Tibial artery (tissue), 4 donors: Measurements from ENCODE around the gene GALNT7.

Source experiments
- DNase-seq, 2 donors: peaks; one replicate each; pipeline ENCODE4 v3.0.0-alpha.2; 2019
- H3K27ac ChIP-seq, 2 donors: fragments of 200-600 bp; sonication (generic) in 1 of 2; 1 replicate in 1 of 2; 2 replicates in 1 of 2; pipeline ENCODE4 v1.5.1; 2018 to 2019; ENCODE audit warnings: mild to moderate bottlenecking in 1 of 2
- H3K27me3 ChIP-seq, 2 donors: fragments of 200-600 bp; sonication (generic) in 1 of 2; one replicate each; pipeline versions ENCODE4 v1.5.1 to v1.6.0; 2016 to 2019
- H3K36me3 ChIP-seq, 3 donors: fragments of 200-600 bp; sonication (generic) in 2 of 3; one replicate each; pipeline ENCODE4 v1.5.1; 2016 to 2019; ENCODE audit warnings: mild to moderate bottlenecking in 2 of 3
- H3K4me1 ChIP-seq, 4 donors: fragments of 200-600 bp; sonication (generic) in 2 of 4; 1 replicate in 3 of 4; 2 replicates in 1 of 4; pipeline ENCODE4 v1.5.1; 2016 to 2019
- H3K4me3 ChIP-seq, 2 donors: fragments of 200-600 bp; sonication (generic) in 1 of 2; 1 replicate in 1 of 2; 2 replicates in 1 of 2; pipeline ENCODE4 v1.5.1; 2018 to 2019; ENCODE audit warnings: mild to moderate bottlenecking in 2 of 2
- H3K9me3 ChIP-seq, 3 donors: fragments of 200-600 bp; sonication (generic) in 1 of 3; one replicate each; pipeline ENCODE4 v1.5.1; 2016 to 2019
- CTCF ChIP-seq, 2 experiments: fragments of 200-600 bp in 1 of 2; fragments of 450-650 bp in 1 of 2; IDR thresholded peaks; one replicate each; pipeline ENCODE4 v1.5.1; 2017 to 2019; ENCODE audit warnings: antibody characterized with exemption in 2 of 2, mild to moderate bottlenecking in 1 of 2, moderate library complexity in 1 of 2
- intact Hi-C: fragments of 100-400 bp; cut with DNase I; formaldehyde crosslinking; loops from one replicate; pipeline ENCODE4 v1.15.0; 2023; ENCODE audit warnings: low total_unique reads

The GALNT7 gene

GRCh38 chr4:173281406-173282255 lies 113.0 kb downstream of the GALNT7 start:
- intact Hi-C loops, result no loop called here
- Histone ChIP-seq H3K36me3 (peaks cover 0 to 5% (median 0%) of the 10 kb centered on the region in 3 donors), H3K4me3 (no peak overlapping the region), H3K27ac (no peak overlapping the region), H3K27me3 (no peaks in the 10 kb centered on the region), H3K4me1 (no peaks in the 10 kb centered on the region), H3K9me3 (peaks cover 0 to 15% (median 11%) of the 10 kb centered on the region in 3 donors)
- no peak for DNase-seq
- TF ChIP-seq CTCF (IDR thresholded peaks at IDR 0.05), result no peak

- no peaks in the 10 kb centered on the region for H3K27me3 ChIP-seq
- H3K4me1 ChIP-seq, result no peaks in the 10 kb centered on the region
- H3K36me3 ChIP-seq, result peaks cover 0 to 5% (median 0%) of the 10 kb centered on the region in 3 donors
- intact Hi-C loops, result no loop called here
- DNase-seq, result no peak
- no peak for TF ChIP-seq CTCF (IDR thresholded peaks at IDR 0.05)
- peaks cover 0 to 17% (median 11%) of the 10 kb centered on the region in 3 donors for H3K9me3 ChIP-seq
- H3K27ac ChIP-seq, result no peak overlapping the region
- H3K4me3 ChIP-seq, result no peak overlapping the region
These were observed 113.6 kb downstream of the GALNT7 start for GRCh38 chr4:173282256-173282562.

- Histone ChIP-seq H3K4me3 (no peak overlapping the region), H3K4me1 (no peaks in the 10 kb centered on the region), H3K9me3 (peaks cover 0 to 21% (median 11%) of the 10 kb centered on the region in 3 donors), H3K36me3 (peaks cover 0 to 5% (median 0%) of the 10 kb centered on the region in 3 donors), H3K27me3 (no peaks in the 10 kb centered on the region), H3K27ac (no peak overlapping the region)
- no peak for TF ChIP-seq CTCF (IDR thresholded peaks at IDR 0.05)
- no peak for DNase-seq
- intact Hi-C loops, result no loop called here
These were observed 114.0 kb downstream of the GALNT7 start for GRCh38 chr4:173282626-173283025.

GRCh38 chr4:173284463-173284862 lies 115.9 kb downstream of the GALNT7 start:
- intact Hi-C loops, result no loop called here
- no peak for TF ChIP-seq CTCF (IDR thresholded peaks at IDR 0.05)
- DNase-seq, result no peak
- H3K4me3 ChIP-seq, result no peak overlapping the region
- no peak overlapping the region for H3K27ac ChIP-seq
- H3K9me3 ChIP-seq, result peaks cover 0 to 21% (median 11%) of the 10 kb centered on the region in 3 donors
- H3K4me1 ChIP-seq, result no peaks in the 10 kb centered on the region
- H3K36me3 ChIP-seq, result peaks cover 0 to 5% (median 0%) of the 10 kb centered on the region in 3 donors
- no peaks in the 10 kb centered on the region for H3K27me3 ChIP-seq

GRCh38 chr4:173287486-173287885 lies 118.9 kb downstream of the GALNT7 start:
- Histone ChIP-seq H3K4me1 (no peaks in the 10 kb centered on the region), H3K36me3 (peaks cover 0 to 5% (median 0%) of the 10 kb centered on the region in 3 donors), H3K27ac (no peak overlapping the region), H3K27me3 (no peaks in the 10 kb centered on the region), H3K4me3 (no peak overlapping the region), H3K9me3 (peaks cover 0 to 21% (median 11%) of the 10 kb centered on the region in 3 donors)
- no peak for DNase-seq
- no peak for TF ChIP-seq CTCF (IDR thresholded peaks at IDR 0.05)
- intact Hi-C loops, result no loop called here
